KMS-11 (cell line): ENCODE data around the gene JAKMIP2.

Experiments used
- H2AFZ ChIP-seq: fragments of 200-600 bp; sonication (generic); 2 replicates; pipeline ENCODE4 v1.6.1; 2016; ENCODE audit warnings: antibody characterized with exemption, mixed run types, low read depth
- H3K27ac ChIP-seq: fragments of 200-600 bp; sonication (generic); 2 replicates; pipeline ENCODE4 v1.6.1; 2016; ENCODE audit warnings: mild to moderate bottlenecking, mixed run types
- H3K27me3 ChIP-seq: fragments of 200-600 bp; sonication (generic); 2 replicates; pipeline ENCODE4 v1.6.1; 2017; ENCODE audit warnings: mild to moderate bottlenecking, low read depth, mixed run types, moderate library complexity; ENCODE audit not compliant: insufficient read depth
- H3K36me3 ChIP-seq: fragments of 200-600 bp; sonication (generic); 2 replicates; pipeline ENCODE4 v1.6.1; 2017; ENCODE audit warnings: mild to moderate bottlenecking, mixed run types; ENCODE audit not compliant: insufficient read depth
- H3K4me1 ChIP-seq: fragments of 200-600 bp; sonication (generic); 2 replicates; pipeline ENCODE4 v1.6.1; 2016; ENCODE audit warnings: mild to moderate bottlenecking, low read depth, mixed run types; ENCODE audit not compliant: poor library complexity, severe bottlenecking
- H3K4me2 ChIP-seq: fragments of 200-600 bp; sonication (generic); 2 replicates; pipeline ENCODE4 v1.7.0; 2016; ENCODE audit warnings: mild to moderate bottlenecking, mixed run types
- H3K4me3 ChIP-seq: fragments of 200-600 bp; sonication (generic); IDR thresholded peaks from 2 replicates; pipeline ENCODE4 v1.6.1; 2017; ENCODE audit warnings: low read depth, low read length, mixed read lengths; ENCODE audit not compliant: insufficient read depth
- H3K79me2 ChIP-seq: fragments of 200-600 bp; sonication (generic); 2 replicates; pipeline ENCODE4 v1.6.1; 2016; ENCODE audit warnings: low read depth, mixed run types; ENCODE audit not compliant: insufficient read depth
- H3K9ac ChIP-seq: fragments of 200-600 bp; sonication (generic); 2 replicates; pipeline ENCODE4 v1.6.1; 2016; ENCODE audit warnings: mild to moderate bottlenecking, mixed run types
- H4K20me1 ChIP-seq: fragments of 200-600 bp; sonication (generic); 2 replicates; pipeline ENCODE4 v1.6.1; 2016; ENCODE audit warnings: mild to moderate bottlenecking, mixed run types; ENCODE audit not compliant: insufficient read depth
- TF ChIP-seq, protein P1 (sequence below): fragments of 200-600 bp; sonication (generic); conservative IDR thresholded peaks from 2 replicates; pipeline ENCODE4 v1.6.1; 2017; ENCODE audit warnings: low read depth, mild to moderate bottlenecking, antibody characterized with exemption, low read length, moderate library complexity, mixed read lengths

Gene JAKMIP2

GRCh38 chr5:147735621-147736125 lies 46.9 kb downstream of the JAKMIP2 start:
- Histone ChIP-seq H3K4me2 (no peak overlapping the region), H3K4me1 (no peaks in the 10 kb centered on the region), H3K36me3 (no peaks in the 10 kb centered on the region), H3K27ac (no peak overlapping the region), H4K20me1 (no peaks in the 10 kb centered on the region), H3K79me2 (no peaks in the 10 kb centered on the region), H3K27me3 (no peaks in the 10 kb centered on the region), H3K4me3 (no peak overlapping the region), H2AFZ (no peak overlapping the region), H3K9ac (no peak overlapping the region)
- TF ChIP-seq, protein P1, sequence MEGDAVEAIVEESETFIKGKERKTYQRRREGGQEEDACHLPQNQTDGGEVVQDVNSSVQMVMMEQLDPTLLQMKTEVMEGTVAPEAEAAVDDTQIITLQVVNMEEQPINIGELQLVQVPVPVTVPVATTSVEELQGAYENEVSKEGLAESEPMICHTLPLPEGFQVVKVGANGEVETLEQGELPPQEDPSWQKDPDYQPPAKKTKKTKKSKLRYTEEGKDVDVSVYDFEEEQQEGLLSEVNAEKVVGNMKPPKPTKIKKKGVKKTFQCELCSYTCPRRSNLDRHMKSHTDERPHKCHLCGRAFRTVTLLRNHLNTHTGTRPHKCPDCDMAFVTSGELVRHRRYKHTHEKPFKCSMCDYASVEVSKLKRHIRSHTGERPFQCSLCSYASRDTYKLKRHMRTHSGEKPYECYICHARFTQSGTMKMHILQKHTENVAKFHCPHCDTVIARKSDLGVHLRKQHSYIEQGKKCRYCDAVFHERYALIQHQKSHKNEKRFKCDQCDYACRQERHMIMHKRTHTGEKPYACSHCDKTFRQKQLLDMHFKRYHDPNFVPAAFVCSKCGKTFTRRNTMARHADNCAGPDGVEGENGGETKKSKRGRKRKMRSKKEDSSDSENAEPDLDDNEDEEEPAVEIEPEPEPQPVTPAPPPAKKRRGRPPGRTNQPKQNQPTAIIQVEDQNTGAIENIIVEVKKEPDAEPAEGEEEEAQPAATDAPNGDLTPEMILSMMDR: no peak

DNA sequence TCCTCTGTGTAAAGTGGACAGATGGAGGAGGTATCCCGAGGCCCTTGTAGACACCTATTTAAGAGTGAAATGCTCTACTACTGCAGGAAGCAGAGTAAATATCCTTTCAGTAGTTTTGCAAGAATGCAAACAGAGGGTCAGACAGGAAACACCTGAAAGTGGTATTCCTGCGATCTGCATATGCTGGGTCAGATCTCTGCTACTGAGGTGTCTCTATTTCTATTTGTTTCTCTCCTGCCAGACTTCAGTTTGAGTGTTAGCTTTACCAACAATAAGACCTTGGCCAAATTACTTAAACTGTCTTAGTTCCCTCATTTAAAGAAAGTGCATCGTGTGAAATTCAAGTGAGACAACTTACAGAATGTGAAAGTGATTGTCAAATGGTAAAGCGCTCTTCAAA lies 47.6 kb downstream of the JAKMIP2 start:
- Histone ChIP-seq H3K27ac (no peak overlapping the region), H3K9ac (no peak overlapping the region), H3K79me2 (no peaks in the 10 kb centered on the region), H3K36me3 (no peaks in the 10 kb centered on the region), H3K4me1 (no peaks in the 10 kb centered on the region), H4K20me1 (no peaks in the 10 kb centered on the region), H3K27me3 (no peaks in the 10 kb centered on the region), H3K4me3 (no peak overlapping the region), H2AFZ (no peak overlapping the region), H3K4me2 (no peak overlapping the region)
- TF ChIP-seq, protein P1: no peak

DNA sequence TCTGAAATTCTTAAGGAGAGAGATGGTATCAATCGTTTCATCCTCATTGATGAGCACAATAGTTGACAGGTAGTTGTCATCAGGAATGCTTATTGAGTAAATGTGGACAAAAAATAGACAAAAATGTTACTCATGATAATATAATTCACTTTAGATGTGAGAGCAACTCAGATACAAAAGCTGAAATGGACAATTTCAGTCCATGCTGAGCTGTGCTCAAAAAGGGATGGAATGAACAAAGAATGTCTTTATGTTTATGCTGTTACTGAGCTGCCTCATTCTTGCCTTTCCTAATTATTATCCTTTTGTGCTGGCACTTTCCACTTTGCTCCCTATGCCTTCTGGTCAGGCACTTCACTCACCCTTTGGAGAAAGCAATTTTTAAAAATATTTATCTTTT lies 49.5 kb downstream of the JAKMIP2 start:
- Histone ChIP-seq H3K4me3 (no peak overlapping the region), H4K20me1 (no peaks in the 10 kb centered on the region), H3K27ac (no peak overlapping the region), H2AFZ (no peak overlapping the region), H3K4me2 (no peak overlapping the region), H3K9ac (no peak overlapping the region), H3K4me1 (no peaks in the 10 kb centered on the region), H3K36me3 (no peaks in the 10 kb centered on the region), H3K79me2 (no peaks in the 10 kb centered on the region), H3K27me3 (no peaks in the 10 kb centered on the region)
- TF ChIP-seq, protein P1: no peak

DNA sequence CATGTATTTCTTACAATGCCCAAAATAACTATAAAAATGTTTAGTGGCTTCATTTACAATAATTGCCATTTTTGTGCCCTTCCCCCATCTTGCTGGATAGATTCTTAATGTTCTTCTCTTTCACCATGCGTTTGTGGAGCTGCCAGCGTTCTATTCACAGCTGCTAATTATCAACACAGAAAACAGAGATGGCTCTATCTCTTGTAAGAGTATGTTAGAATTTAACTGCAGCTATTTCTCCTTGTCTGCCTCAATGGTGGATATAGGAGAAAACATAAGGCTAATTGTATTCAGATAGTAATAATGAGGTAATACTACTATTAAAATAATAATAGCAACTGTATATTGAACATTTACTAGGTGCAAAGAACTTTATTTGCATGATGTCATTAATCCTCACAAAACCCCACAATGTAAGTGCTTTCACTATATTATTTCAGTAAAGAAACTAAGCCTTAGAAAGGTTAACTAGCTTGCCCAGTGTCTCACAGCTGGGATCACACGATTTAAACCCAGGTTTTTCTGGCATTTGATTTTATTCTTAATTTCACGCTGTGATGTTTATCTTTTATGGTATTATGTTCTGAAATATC lies 50.1 kb downstream of the JAKMIP2 start:
- Histone ChIP-seq H3K4me1 (no peaks in the 10 kb centered on the region), H3K27me3 (no peaks in the 10 kb centered on the region), H3K79me2 (no peaks in the 10 kb centered on the region), H3K36me3 (no peaks in the 10 kb centered on the region), H2AFZ (no peak overlapping the region), H4K20me1 (no peaks in the 10 kb centered on the region), H3K4me3 (no peak overlapping the region), H3K9ac (no peak overlapping the region), H3K27ac (no peak overlapping the region), H3K4me2 (no peak overlapping the region)
- TF ChIP-seq, protein P1: no peak
